Mesenchymal stem cell (in vitro differentiated cells and primary cell): ENCODE data around the gene ST7L.
A peak's percentile ranks its signal among the peaks of the same experiment; 100 is the strongest.

ENCODE experiments used
- DNase-seq: peaks from one replicate; pipeline ENCODE4 v3.0.0-alpha.2; 2013
- H2AFZ ChIP-seq: one replicate; pipeline ENCODE4 v1.6.1; 2013; ENCODE audit warnings: low read depth, mild to moderate bottlenecking, control low read depth, inconsistent platforms, low read length, moderate library complexity
- H2AK5ac ChIP-seq: 2 replicates; pipeline ENCODE4 v1.6.1; 2013; ENCODE audit warnings: low read length, moderate library complexity, mild to moderate bottlenecking, inconsistent platforms; ENCODE audit not compliant: severe bottlenecking
- H2BK120ac ChIP-seq: one replicate; pipeline ENCODE4 v1.6.1; 2013; ENCODE audit warnings: low read depth, mild to moderate bottlenecking, inconsistent platforms, low read length, moderate library complexity
- H2BK12ac ChIP-seq, 2 experiments: one replicate each; pipeline ENCODE4 v1.6.1; 2013; ENCODE audit warnings: inconsistent platforms in 2 of 2, low read length in 2 of 2, mild to moderate bottlenecking in 2 of 2, moderate library complexity in 2 of 2, control low read depth in 1 of 2
- H2BK15ac ChIP-seq: one replicate; pipeline ENCODE4 v1.6.1; 2013; ENCODE audit warnings: mild to moderate bottlenecking, low read depth, inconsistent platforms; ENCODE audit not compliant: poor library complexity, severe bottlenecking
- H2BK5ac ChIP-seq: 2 replicates; pipeline ENCODE4 v1.6.1; 2013; ENCODE audit warnings: low read depth, mild to moderate bottlenecking, low read length, control low read depth, inconsistent platforms; ENCODE audit not compliant: poor library complexity, severe bottlenecking
- H3K14ac ChIP-seq, 2 experiments: one replicate each; pipeline ENCODE4 v1.6.1; 2013; ENCODE audit warnings: inconsistent platforms in 2 of 2, low read length in 2 of 2, control low read depth in 1 of 2, mild to moderate bottlenecking in 1 of 2, moderate library complexity in 1 of 2
- H3K18ac ChIP-seq, 2 experiments: one replicate each; pipeline ENCODE4 v1.6.1; 2013; ENCODE audit warnings: inconsistent platforms in 2 of 2, low read length in 2 of 2, control low read depth in 1 of 2, low read depth in 1 of 2, mild to moderate bottlenecking in 1 of 2
- H3K23ac ChIP-seq, 2 experiments: one replicate each; pipeline ENCODE4 v1.6.1; 2013; ENCODE audit warnings: inconsistent platforms in 2 of 2, low read length in 2 of 2, mild to moderate bottlenecking in 2 of 2, moderate library complexity in 2 of 2, control low read depth in 1 of 2
- H3K27ac ChIP-seq: 2 replicates; pipeline ENCODE4 v1.5.1; 2013; ENCODE audit warnings: mild to moderate bottlenecking, moderate library complexity, low read length, control low read depth, inconsistent platforms; ENCODE audit not compliant: poor library complexity, severe bottlenecking
- H3K27me3 ChIP-seq, 2 experiments: 2 replicates each; pipeline versions ENCODE4 v1.6.1 to v1.7.0; 2013; ENCODE audit warnings: low read length in 2 of 2, mild to moderate bottlenecking in 2 of 2, moderate library complexity in 2 of 2, control low read depth in 1 of 2, inconsistent platforms in 1 of 2; ENCODE audit not compliant: control insufficient read depth in 1 of 2, insufficient read depth in 1 of 2
- H3K36me3 ChIP-seq, 2 experiments: 2 replicates each; pipeline versions ENCODE4 v1.6.1 to v1.7.0; 2013; ENCODE audit warnings: low read length in 2 of 2, control low read depth in 1 of 2, inconsistent platforms in 1 of 2, low read depth in 1 of 2, mild to moderate bottlenecking in 1 of 2; ENCODE audit not compliant: insufficient read depth in 2 of 2, control insufficient read depth in 1 of 2
- H3K4ac ChIP-seq, 2 experiments: one replicate each; pipeline ENCODE4 v1.6.1; 2013; ENCODE audit warnings: inconsistent platforms in 2 of 2, low read length in 2 of 2, mild to moderate bottlenecking in 2 of 2, moderate library complexity in 2 of 2, control low read depth in 1 of 2, low read depth in 1 of 2
- H3K4me1 ChIP-seq: 2 replicates; pipeline ENCODE4 v1.6.1; 2013; ENCODE audit warnings: low read depth, low read length, control low read depth; ENCODE audit not compliant: control insufficient read depth, insufficient read depth
- H3K4me2 ChIP-seq: 2 replicates; pipeline ENCODE4 v1.6.1; 2013; ENCODE audit warnings: low read length, mild to moderate bottlenecking, inconsistent platforms; ENCODE audit not compliant: poor library complexity, severe bottlenecking
- H3K4me3 ChIP-seq, 2 experiments: 2 replicates each; pipeline versions ENCODE4 v1.5.1 to v1.7.0; 2013; ENCODE audit warnings: low read length in 2 of 2, mild to moderate bottlenecking in 2 of 2, control low read depth in 1 of 2, low read depth in 1 of 2; ENCODE audit not compliant: insufficient read depth in 1 of 2
- H3K79me1 ChIP-seq: replicated peaks from 2 replicates; pipeline ENCODE4 v1.6.1; 2013; ENCODE audit warnings: mild to moderate bottlenecking, control low read depth, low read length, inconsistent platforms; ENCODE audit not compliant: poor library complexity, severe bottlenecking
- H3K9ac ChIP-seq: 2 replicates; pipeline ENCODE4 v1.7.0; 2013; ENCODE audit warnings: mild to moderate bottlenecking, low read length, moderate library complexity
- H3K9me3 ChIP-seq: 2 replicates; pipeline ENCODE4 v1.7.0; 2013; ENCODE audit warnings: mild to moderate bottlenecking, low read length; ENCODE audit not compliant: control insufficient read depth
- H4K8ac ChIP-seq: one replicate; pipeline ENCODE4 v1.6.1; 2013; ENCODE audit warnings: inconsistent platforms, mild to moderate bottlenecking, low read length, moderate library complexity
- H4K91ac ChIP-seq: one replicate; pipeline ENCODE4 v1.6.1; 2013; ENCODE audit warnings: mild to moderate bottlenecking, low read length, inconsistent platforms
- whole genome bisulfite sequencing: methylation state at CpG from one replicate; pipeline ENCODE4 v1.1.7; 2013; ENCODE audit warnings: mixed read lengths; 5-methylcytosine and 5-hydroxymethylcytosine counted together

Gene ST7L

GRCh38 chr1:112619518-112620376, 806 bp upstream of the ST7L start, which contains the start of gene CAPZA1:
TSS of gene CAPZA1 (plus strand) at chr1:112619832. CDS start at chr1:112619845, 13 bp downstream.
- H2BK120ac ChIP-seq = peak within 1 kb of the TSS; percentile 97
- H3K18ac ChIP-seq = peak within 1 kb of the TSS; percentile 95 to 99
- peak within 1 kb of the TSS; percentile 98 for H4K91ac ChIP-seq
- H3K4me3 ChIP-seq = peak within 1 kb of the TSS; percentile 81 to 97
- peaks cover 4% of the 10 kb centered on the region for H3K4me1 ChIP-seq
- H2BK12ac ChIP-seq = no peak within 1 kb of the TSS
- 1% methylated on average over 32 of the region's 50 CpGs for WGBS
- H2BK15ac ChIP-seq = peak within 1 kb of the TSS; percentile 63
- H3K14ac ChIP-seq = peak within 1 kb of the TSS in 1 of 2 experiments; percentile 91
- peak within 1 kb of the TSS; percentile 95 to 99 for H3K4ac ChIP-seq
- H3K9me3 ChIP-seq = no peaks in the 10 kb centered on the region
- H3K23ac ChIP-seq = peak within 1 kb of the TSS in 1 of 2 experiments; percentile 65
- peak within 1 kb of the TSS; percentile 39 for H2AFZ ChIP-seq
- no peaks in the 10 kb centered on the region for H3K27me3 ChIP-seq
- peak within 1 kb of the TSS; percentile 95 for H2AK5ac ChIP-seq
- H3K36me3 ChIP-seq = peaks cover 6 to 13% of the 10 kb centered on the region in 2 experiments
- peak within 1 kb of the TSS; percentile 83 for H2BK5ac ChIP-seq
- DNase-seq = peak; percentile 95
- peak within 1 kb of the TSS; percentile 96 for H3K27ac ChIP-seq
- H3K4me2 ChIP-seq = peak within 1 kb of the TSS; percentile 81
- peak within 1 kb of the TSS; percentile 100 for H3K9ac ChIP-seq
- peaks cover 3% of the 10 kb centered on the region for H3K79me1 ChIP-seq
- peak within 1 kb of the TSS; percentile 97 for H4K8ac ChIP-seq

- peak overlapping the region; percentile 81 to 97 for H3K4me3 ChIP-seq
- H3K14ac ChIP-seq = no peak overlapping the region
- no peaks in the 10 kb centered on the region for H3K9me3 ChIP-seq
- no peak overlapping the region for H2BK15ac ChIP-seq
- no peak overlapping the region for H2BK120ac ChIP-seq
- peak overlapping the region; percentile 39 for H2AFZ ChIP-seq
- no peak overlapping the region for H4K91ac ChIP-seq
- no peak overlapping the region for H3K23ac ChIP-seq
- H3K9ac ChIP-seq = peak overlapping the region; percentile 100
- WGBS = 0% methylated on average over 10 of the region's 12 CpGs
- H4K8ac ChIP-seq = no peak overlapping the region
- H3K18ac ChIP-seq = no peak overlapping the region
- no peak overlapping the region for H2BK5ac ChIP-seq
- peak overlapping the region; percentile 96 for H3K27ac ChIP-seq
- H3K4me2 ChIP-seq = peak overlapping the region; percentile 81
- H2AK5ac ChIP-seq = no peak overlapping the region
- H3K27me3 ChIP-seq = no peaks in the 10 kb centered on the region
- H2BK12ac ChIP-seq = no peak overlapping the region
- peak overlapping the region in 1 of 2 experiments; percentile 86 for H3K4ac ChIP-seq
- peak; percentile 64 for DNase-seq
- H3K79me1 ChIP-seq = peaks cover 6% of the 10 kb centered on the region
- peaks cover 4% of the 10 kb centered on the region for H3K4me1 ChIP-seq
- peaks cover 9 to 23% of the 10 kb centered on the region in 2 experiments for H3K36me3 ChIP-seq
Measured at GRCh38 chr1:112618114-112618720, 724 bp downstream of the ST7L start.

GRCh38 chr1:112614460-112615065, 4.4 kb downstream of the ST7L start:
- no peak overlapping the region for H4K91ac ChIP-seq
- no peak overlapping the region for H2BK120ac ChIP-seq
- no peak overlapping the region for H2BK15ac ChIP-seq
- WGBS = no CpG with 5 or more reads among the region's 6 CpGs
- H3K4me2 ChIP-seq = no peak overlapping the region
- no peaks in the 10 kb centered on the region for H3K9me3 ChIP-seq
- H3K14ac ChIP-seq = no peak overlapping the region
- H3K23ac ChIP-seq = no peak overlapping the region
- no peak overlapping the region for H3K27ac ChIP-seq
- no peak overlapping the region for H2AK5ac ChIP-seq
- H3K4ac ChIP-seq = no peak overlapping the region
- H3K4me3 ChIP-seq = no peak overlapping the region
- H3K9ac ChIP-seq = peak overlapping the region; percentile 66
- no peak overlapping the region for H2BK5ac ChIP-seq
- H2AFZ ChIP-seq = no peak overlapping the region
- H3K4me1 ChIP-seq = peaks cover 7% of the 10 kb centered on the region
- no peak overlapping the region for H2BK12ac ChIP-seq
- peaks cover 19% of the 10 kb centered on the region for H3K79me1 ChIP-seq
- H4K8ac ChIP-seq = no peak overlapping the region
- peak; percentile 75 for DNase-seq
- no peak overlapping the region for H3K18ac ChIP-seq
- H3K27me3 ChIP-seq = no peaks in the 10 kb centered on the region
- peaks cover 16 to 57% of the 10 kb centered on the region in 2 experiments for H3K36me3 ChIP-seq
